Muscle of leg (tissue), 11 donors: ENCODE results near the gene ITGB5. TPM values are rescaled to one million over a fixed set of nuclear protein-coding genes. Genes with fewer than 3 reads are reported as not detected.
A peak's percentile ranks its signal among the peaks of the same experiment; 100 is the strongest.
"Not testable (repeated sequence)": the region's sequence is repeated elsewhere in the genome, so short reads cannot be mapped to it uniquely, and the experiment has no call there.

Experiments used
- DNase-seq: peaks from one replicate; pipeline ENCODE4 v3.0.0; 2013
- H3K27ac ChIP-seq: one replicate; pipeline ENCODE4 v1.5.1; 2013; ENCODE audit warnings: mild to moderate bottlenecking, low read length, control low read depth
- H3K27me3 ChIP-seq: one replicate; pipeline ENCODE4 v1.6.1; 2013; ENCODE audit warnings: low read length; ENCODE audit not compliant: control insufficient read depth, insufficient read depth
- H3K36me3 ChIP-seq: one replicate; pipeline ENCODE4 v1.6.1; 2013; ENCODE audit warnings: low read length; ENCODE audit not compliant: control insufficient read depth, insufficient read depth
- H3K4me1 ChIP-seq: one replicate; pipeline ENCODE4 v1.6.1; 2013; ENCODE audit warnings: low read length; ENCODE audit not compliant: control insufficient read depth, insufficient read depth
- H3K4me3 ChIP-seq: one replicate; pipeline ENCODE4 v1.5.1; 2013; ENCODE audit warnings: low read length, control low read depth
- H3K9me3 ChIP-seq: replicated peaks from 2 replicates; pipeline ENCODE4 v1.6.1; 2013; ENCODE audit warnings: low read depth, low read length; ENCODE audit not compliant: control insufficient read depth
- WGBS: methylation state at CpG from one replicate; pipeline ENCODE4 v1.1.5; 2013; ENCODE audit warnings: missing lambda C conversion rate; ENCODE audit not compliant: insufficient coverage; 5-methylcytosine and 5-hydroxymethylcytosine counted together
- polyA plus RNA-seq, 8 donors: library from polyadenylated mRNA; unstranded; fragments of 120-200 nt; gene quantifications; one replicate each; pipeline versions ENCODE4 v1.2.1 to v1.2.3, GENCODE V29; 2013; ENCODE audit warnings: inconsistent platforms in 1 of 8, low replicate concordance in 1 of 8; ENCODE audit not compliant: insufficient read length in 8 of 8, insufficient read depth in 1 of 8
- total RNA-seq: library from RNA; stranded (reverse); fragments of 120-200 nt; gene quantifications from one replicate; pipeline ENCODE4 v1.2.4, GENCODE V29; 2013

The ITGB5 gene
- total and polyA plus RNA-seq, 9 donors, result 14.3 to 60.4 (median 30.6) TPM

DNA sequence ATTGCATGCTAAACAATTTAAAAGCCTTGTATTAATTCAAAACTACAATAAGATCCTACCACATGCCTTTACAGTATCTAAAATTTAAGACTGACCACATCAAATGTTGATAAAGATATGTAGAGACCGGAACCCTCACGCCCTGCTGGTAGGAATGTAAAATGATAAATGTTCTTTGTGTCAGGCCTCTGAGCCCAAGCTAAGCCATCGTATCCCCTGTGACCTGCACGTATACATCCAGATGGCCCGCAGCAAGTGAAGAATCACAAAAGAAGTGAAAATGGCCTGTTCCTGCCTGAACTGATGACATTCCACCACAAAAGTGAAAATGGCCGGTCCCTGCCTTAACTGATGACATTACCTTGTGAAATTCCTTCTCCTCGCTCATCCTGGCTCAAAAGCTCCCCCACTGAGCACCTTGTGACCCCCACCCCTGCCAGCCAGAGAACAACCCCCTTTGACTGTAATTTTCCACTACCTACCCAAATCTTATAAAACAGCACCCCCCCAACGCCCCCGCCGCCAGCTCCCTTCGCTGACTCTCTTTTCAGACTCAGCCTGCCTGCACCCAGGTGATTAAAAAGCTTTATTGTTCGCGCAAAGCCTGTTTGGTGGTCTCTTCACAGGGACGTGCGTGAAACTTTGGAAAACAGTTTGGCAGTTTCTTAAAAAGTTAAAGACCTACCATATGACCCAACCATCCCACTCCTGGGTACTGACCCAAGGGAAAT, 59.5 kb downstream of the ITGB5 start:
- not testable (repeated sequence) for H3K4me1 ChIP-seq, H3K36me3 ChIP-seq, H3K4me3 ChIP-seq, DNase-seq, H3K27ac ChIP-seq, H3K9me3 ChIP-seq, H3K27me3 ChIP-seq
- 63% methylated on average over 13 of the region's 15 CpGs for WGBS

GRCh38 chr3:124826703-124827102, 60.5 kb downstream of the ITGB5 start:
- Histone ChIP-seq H3K27me3 (no peaks in the 10 kb centered on the region), H3K36me3 (no peaks in the 10 kb centered on the region), H3K27ac (no peak overlapping the region), H3K9me3 (no peaks in the 10 kb centered on the region), H3K4me1 (no peaks in the 10 kb centered on the region), H3K4me3 (no peak overlapping the region)
- no peak for DNase-seq
- no CpG with 5 or more reads among the region's 3 CpGs for WGBS

DNA sequence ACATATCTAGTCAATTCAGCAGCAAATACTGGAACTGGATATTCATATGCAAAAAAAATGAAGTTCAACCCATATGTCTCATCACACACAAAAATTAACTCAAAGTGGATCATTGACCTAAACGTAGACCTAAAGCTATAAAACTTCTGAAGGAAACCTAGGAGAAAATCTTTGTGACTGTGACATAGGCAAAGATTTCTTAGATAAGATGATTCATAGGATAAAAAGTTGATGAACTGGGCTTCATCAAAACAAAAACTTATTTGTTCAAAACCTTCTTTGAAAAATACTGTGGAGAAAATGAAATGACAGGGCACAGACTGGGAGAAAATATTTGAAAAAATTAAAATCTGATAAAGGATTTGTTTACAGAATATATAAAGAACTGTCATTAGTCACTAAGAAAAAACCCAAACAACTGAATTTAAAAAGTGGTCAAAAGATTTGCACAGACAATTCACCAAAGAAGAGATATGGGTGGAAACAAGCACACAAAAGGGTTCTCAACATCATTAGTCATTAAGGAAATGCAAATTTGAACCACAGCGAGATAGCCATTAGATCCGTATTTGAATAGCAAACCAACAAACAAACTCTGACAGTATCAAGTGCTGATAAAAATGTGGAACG, 62.8 kb downstream of the ITGB5 start:
- H3K4me3 ChIP-seq, result no peak overlapping the region
- no peak for DNase-seq
- no peaks in the 10 kb centered on the region for H3K27me3 ChIP-seq
- H3K9me3 ChIP-seq, result no peaks in the 10 kb centered on the region
- H3K36me3 ChIP-seq, result no peaks in the 10 kb centered on the region
- H3K27ac ChIP-seq, result no peak overlapping the region
- H3K4me1 ChIP-seq, result no peaks in the 10 kb centered on the region
- WGBS, result 100% methylated on average over 2 of the region's 4 CpGs

DNA sequence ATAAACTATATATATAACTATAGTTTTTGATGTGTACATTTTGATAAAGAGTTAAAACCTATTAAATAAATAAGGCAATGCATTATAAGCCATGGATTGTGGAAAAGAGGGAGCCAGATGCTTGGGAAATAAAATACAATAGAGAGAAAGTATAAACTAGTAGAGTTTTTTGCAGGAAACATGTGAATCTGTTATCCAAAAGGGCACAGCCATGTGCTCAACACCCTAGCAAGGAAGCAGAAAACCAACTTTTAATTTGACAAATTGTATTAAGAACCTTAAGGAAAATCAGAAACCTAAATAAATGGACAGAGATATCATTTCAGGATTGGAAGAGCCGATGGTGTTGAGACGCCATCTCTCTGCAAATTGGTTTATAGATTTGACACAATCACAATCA, 63.5 kb downstream of the ITGB5 start:
- peaks cover 6% of the 10 kb centered on the region for H3K4me1 ChIP-seq
- no peaks in the 10 kb centered on the region for H3K36me3 ChIP-seq
- no peaks in the 10 kb centered on the region for H3K9me3 ChIP-seq
- DNase-seq, result no peak
- WGBS, result no CpG with 5 or more reads among the region's 2 CpGs
- H3K27me3 ChIP-seq, result no peaks in the 10 kb centered on the region
- no peak overlapping the region for H3K4me3 ChIP-seq
- no peak overlapping the region for H3K27ac ChIP-seq

DNA sequence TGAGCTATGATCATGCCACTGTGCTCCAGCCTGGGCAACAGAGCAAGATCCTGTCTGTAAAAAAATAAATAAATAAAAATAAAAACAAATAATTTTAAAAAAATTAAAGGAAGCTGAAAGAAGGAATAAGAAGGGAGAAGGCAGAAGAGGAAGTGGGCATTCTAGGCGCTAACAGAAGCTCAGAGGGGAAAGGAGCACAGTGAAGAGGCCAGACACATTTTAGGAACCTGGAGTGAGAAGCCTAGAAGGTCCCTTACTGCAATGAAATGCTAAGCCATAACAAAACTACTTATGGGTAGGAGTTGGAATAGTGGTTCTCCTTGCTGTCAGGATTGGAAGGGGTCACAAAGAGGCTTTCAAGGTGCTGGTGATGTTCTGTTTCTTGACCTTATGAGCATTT, 64.0 kb downstream of the ITGB5 start:
- H3K27me3 ChIP-seq, result no peaks in the 10 kb centered on the region
- no peak for DNase-seq
- H3K4me3 ChIP-seq, result no peak overlapping the region
- no peaks in the 10 kb centered on the region for H3K9me3 ChIP-seq
- H3K27ac ChIP-seq, result no peak overlapping the region
- WGBS, result no CpG with 5 or more reads among the region's 1 CpG
- H3K36me3 ChIP-seq, result no peaks in the 10 kb centered on the region
- peaks cover 6% of the 10 kb centered on the region for H3K4me1 ChIP-seq

DNA sequence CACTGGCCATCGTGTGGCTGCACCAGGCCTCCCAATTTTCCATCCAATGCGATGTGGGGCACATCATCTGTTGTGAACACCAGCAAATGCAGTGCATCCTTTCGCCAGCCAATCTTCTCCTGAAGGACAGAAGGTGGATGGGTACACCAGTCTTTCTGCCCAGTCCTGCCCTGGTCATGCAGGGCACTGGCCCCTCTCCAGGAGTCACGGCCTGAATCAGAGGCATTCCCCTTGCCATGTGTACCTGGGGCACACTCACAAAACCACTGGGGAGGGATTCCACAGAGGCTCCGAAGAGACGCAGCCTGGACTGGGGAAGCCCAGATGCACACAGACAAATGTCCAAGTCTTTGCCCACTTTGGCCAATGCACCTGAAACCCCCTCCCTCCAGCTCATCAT, 65.8 kb downstream of the ITGB5 start:
- no peak overlapping the region for H3K4me3 ChIP-seq
- no peak for DNase-seq
- H3K27me3 ChIP-seq, result no peaks in the 10 kb centered on the region
- no peak overlapping the region for H3K27ac ChIP-seq
- H3K9me3 ChIP-seq, result no peaks in the 10 kb centered on the region
- H3K36me3 ChIP-seq, result peaks cover 4% of the 10 kb centered on the region
- WGBS, result 93% methylated on average over 6 of the region's 6 CpGs
- peaks cover 6% of the 10 kb centered on the region for H3K4me1 ChIP-seq

- Histone ChIP-seq H3K4me3 (no peak overlapping the region), H3K27me3 (no peaks in the 10 kb centered on the region), H3K9me3 (no peaks in the 10 kb centered on the region), H3K27ac (peak overlapping the region; percentile 38), H3K4me1 (peaks cover 15% of the 10 kb centered on the region), H3K36me3 (peaks cover 4% of the 10 kb centered on the region)
- peak; percentile 64 for DNase-seq
- 53% methylated on average over 2 of the region's 9 CpGs for WGBS
These were observed 68.6 kb downstream of the ITGB5 start for GRCh38 chr3:124818398-124819091.

- peaks cover 30% of the 10 kb centered on the region for H3K4me1 ChIP-seq
- no peaks in the 10 kb centered on the region for H3K9me3 ChIP-seq
- no peak overlapping the region for H3K4me3 ChIP-seq
- peaks cover 4% of the 10 kb centered on the region for H3K36me3 ChIP-seq
- WGBS, result 95% methylated on average over 6 of the region's 6 CpGs
- DNase-seq, result no peak
- H3K27ac ChIP-seq, result no peak overlapping the region
- no peaks in the 10 kb centered on the region for H3K27me3 ChIP-seq
These were observed 70.1 kb downstream of the ITGB5 start for GRCh38 chr3:124817079-124817478.

GRCh38 chr3:124816206-124816605, 71.0 kb downstream of the ITGB5 start:
- peaks cover 38% of the 10 kb centered on the region for H3K4me1 ChIP-seq
- DNase-seq, result no peak
- peaks cover 4% of the 10 kb centered on the region for H3K36me3 ChIP-seq
- no peaks in the 10 kb centered on the region for H3K27me3 ChIP-seq
- H3K4me3 ChIP-seq, result no peak overlapping the region
- no peak overlapping the region for H3K27ac ChIP-seq
- no peaks in the 10 kb centered on the region for H3K9me3 ChIP-seq
- WGBS, result 100% methylated on average over 1 of the region's 4 CpGs

DNA sequence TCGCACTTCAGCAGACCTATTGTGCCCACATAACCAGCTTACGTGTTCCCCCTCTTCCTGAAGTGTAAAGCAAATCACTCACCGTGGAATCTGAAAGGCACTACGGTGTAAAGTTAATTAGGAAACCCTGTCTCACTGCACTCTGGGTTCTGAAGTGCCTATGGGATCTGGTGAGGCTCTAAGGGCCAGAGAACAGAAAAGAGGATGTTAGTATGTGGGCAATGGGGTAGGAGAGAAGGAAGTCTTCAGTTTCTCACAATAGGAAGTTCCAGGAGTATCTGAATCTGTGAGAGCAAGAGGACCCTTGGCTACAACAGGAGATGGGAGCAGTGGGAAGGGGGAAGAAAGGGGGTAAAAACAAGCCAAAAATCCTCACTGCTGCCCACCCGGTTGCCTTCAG, 71.4 kb downstream of the ITGB5 start:
- 100% methylated on average over 4 of the region's 5 CpGs for WGBS
- Histone ChIP-seq H3K27ac (no peak overlapping the region), H3K36me3 (peaks cover 4% of the 10 kb centered on the region), H3K27me3 (no peaks in the 10 kb centered on the region), H3K9me3 (no peaks in the 10 kb centered on the region), H3K4me1 (peaks cover 40% of the 10 kb centered on the region), H3K4me3 (no peak overlapping the region)
- DNase-seq, result no peak
